Muscle of leg (tissue), 11 donors: Measurements from ENCODE around the gene TMEM132D. TPM values are rescaled to one million over a fixed set of nuclear protein-coding genes. Genes with fewer than 3 reads are reported as not detected.

ENCODE experiments used
- DNase-seq: peaks from one replicate; pipeline ENCODE4 v3.0.0; 2013
- H3K27ac ChIP-seq: one replicate; pipeline ENCODE4 v1.5.1; 2013; ENCODE audit warnings: mild to moderate bottlenecking, low read length, control low read depth
- H3K27me3 ChIP-seq: one replicate; pipeline ENCODE4 v1.6.1; 2013; ENCODE audit warnings: low read length; ENCODE audit not compliant: control insufficient read depth, insufficient read depth
- H3K36me3 ChIP-seq: one replicate; pipeline ENCODE4 v1.6.1; 2013; ENCODE audit warnings: low read length; ENCODE audit not compliant: control insufficient read depth, insufficient read depth
- H3K4me1 ChIP-seq: one replicate; pipeline ENCODE4 v1.6.1; 2013; ENCODE audit warnings: low read length; ENCODE audit not compliant: control insufficient read depth, insufficient read depth
- H3K4me3 ChIP-seq: one replicate; pipeline ENCODE4 v1.5.1; 2013; ENCODE audit warnings: low read length, control low read depth
- H3K9me3 ChIP-seq: replicated peaks from 2 replicates; pipeline ENCODE4 v1.6.1; 2013; ENCODE audit warnings: low read depth, low read length; ENCODE audit not compliant: control insufficient read depth
- WGBS: methylation state at CpG from one replicate; pipeline ENCODE4 v1.1.5; 2013; ENCODE audit warnings: missing lambda C conversion rate; ENCODE audit not compliant: insufficient coverage; 5-methylcytosine and 5-hydroxymethylcytosine counted together
- polyA plus RNA-seq, 8 donors: library from polyadenylated mRNA; unstranded; fragments of 120-200 nt; gene quantifications; one replicate each; pipeline versions ENCODE4 v1.2.1 to v1.2.3, GENCODE V29; 2013; ENCODE audit warnings: inconsistent platforms in 1 of 8, low replicate concordance in 1 of 8; ENCODE audit not compliant: insufficient read length in 8 of 8, insufficient read depth in 1 of 8
- total RNA-seq: library from RNA; stranded (reverse); fragments of 120-200 nt; gene quantifications from one replicate; pipeline ENCODE4 v1.2.4, GENCODE V29; 2013

The TMEM132D gene
- total and polyA plus RNA-seq, 9 donors: 0.44 to 2.0 (median 0.85) TPM

DNA sequence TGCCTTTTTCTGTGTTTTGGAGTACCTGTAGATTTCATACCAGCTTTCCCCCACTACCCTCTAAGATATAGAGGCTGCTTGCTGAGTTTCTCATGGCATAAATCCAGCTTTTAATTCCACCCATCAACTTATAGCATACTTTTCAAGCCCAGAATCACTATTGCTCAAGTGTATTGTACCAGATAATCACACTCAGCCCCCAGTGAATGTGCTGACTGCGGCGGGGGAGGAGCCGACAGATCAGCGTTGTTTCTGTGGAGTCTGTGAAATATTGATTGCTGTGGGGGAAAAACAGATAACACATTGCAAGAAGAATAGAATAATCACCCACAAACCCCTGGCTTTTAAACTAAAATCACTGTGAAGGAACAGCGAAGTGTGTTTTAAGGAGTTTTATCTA, 296.1 kb downstream of the TMEM132D start:
- H3K27ac ChIP-seq: no peak overlapping the region
- DNase-seq: no peak
- H3K4me1 ChIP-seq: peaks cover 11% of the 10 kb centered on the region
- no peaks in the 10 kb centered on the region for H3K36me3 ChIP-seq
- no CpG with 5 or more reads among the region's 5 CpGs for WGBS
- peaks cover 2% of the 10 kb centered on the region for H3K9me3 ChIP-seq
- no peaks in the 10 kb centered on the region for H3K27me3 ChIP-seq
- H3K4me3 ChIP-seq: no peak overlapping the region

- peaks cover 2% of the 10 kb centered on the region for H3K9me3 ChIP-seq
- H3K27me3 ChIP-seq: no peaks in the 10 kb centered on the region
- WGBS: 33% methylated on average over 6 of the region's 7 CpGs
- peak; percentile 25 for DNase-seq
- H3K36me3 ChIP-seq: no peaks in the 10 kb centered on the region
- H3K27ac ChIP-seq: no peak overlapping the region
- peaks cover 11% of the 10 kb centered on the region for H3K4me1 ChIP-seq
- no peak overlapping the region for H3K4me3 ChIP-seq
Observed at GRCh38 chr12:129607301-129607700, 296.5 kb downstream of the TMEM132D start.

GRCh38 chr12:129606239-129606638, 297.6 kb downstream of the TMEM132D start:
- 87% methylated on average over 6 of the region's 7 CpGs for WGBS
- no peak for DNase-seq
- Histone ChIP-seq H3K27me3 (no peaks in the 10 kb centered on the region), H3K27ac (no peak overlapping the region), H3K4me1 (peaks cover 11% of the 10 kb centered on the region), H3K36me3 (no peaks in the 10 kb centered on the region), H3K9me3 (peaks cover 2% of the 10 kb centered on the region), H3K4me3 (no peak overlapping the region)

GRCh38 chr12:129605666-129606065, 298.2 kb downstream of the TMEM132D start:
- Histone ChIP-seq H3K27me3 (no peaks in the 10 kb centered on the region), H3K4me1 (peaks cover 11% of the 10 kb centered on the region), H3K36me3 (no peaks in the 10 kb centered on the region), H3K27ac (no peak overlapping the region), H3K9me3 (peaks cover 2% of the 10 kb centered on the region), H3K4me3 (no peak overlapping the region)
- peak; percentile 14 for DNase-seq
- WGBS: 25% methylated on average over 1 of the region's 2 CpGs

DNA sequence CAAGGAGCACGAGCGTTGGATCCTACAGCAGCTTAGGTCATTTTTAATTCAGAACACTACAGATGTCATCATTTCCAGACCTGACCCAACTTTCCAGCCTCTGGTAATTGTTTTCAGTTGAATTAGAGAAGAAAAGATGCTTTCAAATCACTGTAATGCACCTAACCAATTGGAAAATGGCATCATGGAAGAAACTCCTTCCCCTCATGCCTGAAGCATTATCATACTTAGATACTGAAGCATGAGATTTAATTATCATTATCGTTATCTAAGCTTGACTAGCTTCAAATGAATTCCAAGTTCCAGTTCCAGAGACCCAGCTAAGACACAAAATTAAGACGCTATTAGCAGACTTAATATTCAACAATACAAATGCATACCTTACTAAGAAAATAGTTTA, 299.3 kb downstream of the TMEM132D start:
- DNase-seq: no peak
- no peaks in the 10 kb centered on the region for H3K27me3 ChIP-seq
- peaks cover 11% of the 10 kb centered on the region for H3K4me1 ChIP-seq
- H3K27ac ChIP-seq: no peak overlapping the region
- H3K4me3 ChIP-seq: no peak overlapping the region
- H3K36me3 ChIP-seq: no peaks in the 10 kb centered on the region
- no CpG with 5 or more reads among the region's 4 CpGs for WGBS
- H3K9me3 ChIP-seq: peaks cover 2% of the 10 kb centered on the region

- Histone ChIP-seq H3K27ac (no peak overlapping the region), H3K4me1 (no peaks in the 10 kb centered on the region), H3K36me3 (no peaks in the 10 kb centered on the region), H3K9me3 (peaks cover 2% of the 10 kb centered on the region), H3K4me3 (no peak overlapping the region), H3K27me3 (no peaks in the 10 kb centered on the region)
- no peak for DNase-seq
- no CpG with 5 or more reads among the region's 1 CpG for WGBS
Observed at GRCh38 chr12:129599406-129599805, 304.4 kb downstream of the TMEM132D start.

DNA sequence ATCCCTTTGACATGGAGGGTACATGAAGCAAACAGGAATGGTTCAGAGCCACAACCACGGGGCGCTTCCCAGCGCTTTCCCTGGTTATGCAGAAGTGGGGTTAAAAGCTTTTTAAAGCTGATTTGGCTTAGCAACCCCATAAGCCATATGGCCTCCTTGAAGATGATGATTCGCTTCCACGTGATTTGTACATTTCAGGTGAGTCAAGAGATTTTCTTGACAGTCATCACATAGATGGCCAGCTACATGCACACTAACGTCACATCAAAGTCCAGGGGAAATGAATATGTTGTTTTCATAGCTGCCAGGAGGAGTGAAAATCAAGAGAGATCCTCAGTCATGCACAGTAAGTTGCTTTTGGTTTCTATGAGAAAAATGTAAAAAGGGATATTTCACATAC, 309.7 kb downstream of the TMEM132D start:
- H3K9me3 ChIP-seq: no peaks in the 10 kb centered on the region
- no peaks in the 10 kb centered on the region for H3K27me3 ChIP-seq
- H3K36me3 ChIP-seq: no peaks in the 10 kb centered on the region
- no peak overlapping the region for H3K27ac ChIP-seq
- DNase-seq: no peak
- 93% methylated on average over 3 of the region's 6 CpGs for WGBS
- H3K4me1 ChIP-seq: no peaks in the 10 kb centered on the region
- no peak overlapping the region for H3K4me3 ChIP-seq

DNA sequence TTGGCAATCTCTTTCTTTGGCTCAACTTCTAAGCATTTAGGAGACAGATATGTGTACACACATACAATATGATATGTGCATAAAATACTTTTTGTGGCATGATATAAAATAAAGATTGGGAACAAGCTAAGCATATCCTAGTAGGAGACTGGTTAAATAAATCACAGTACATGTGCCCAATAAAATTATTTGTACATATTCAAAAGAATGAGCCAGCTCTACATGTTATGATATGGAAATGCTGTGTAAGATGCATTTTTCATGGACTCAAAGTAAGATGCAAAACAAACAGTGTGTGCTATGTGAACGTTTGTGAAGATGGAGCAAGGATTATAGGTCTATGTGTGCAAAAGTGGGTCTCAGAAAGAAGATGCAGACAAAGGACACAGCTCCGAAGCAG, 311.4 kb downstream of the TMEM132D start:
- H3K4me1 ChIP-seq: no peaks in the 10 kb centered on the region
- DNase-seq: no peak
- 30% methylated on average over 1 of the region's 2 CpGs for WGBS
- H3K4me3 ChIP-seq: no peak overlapping the region
- H3K27me3 ChIP-seq: no peaks in the 10 kb centered on the region
- H3K9me3 ChIP-seq: no peaks in the 10 kb centered on the region
- H3K27ac ChIP-seq: no peak overlapping the region
- no peaks in the 10 kb centered on the region for H3K36me3 ChIP-seq

DNA sequence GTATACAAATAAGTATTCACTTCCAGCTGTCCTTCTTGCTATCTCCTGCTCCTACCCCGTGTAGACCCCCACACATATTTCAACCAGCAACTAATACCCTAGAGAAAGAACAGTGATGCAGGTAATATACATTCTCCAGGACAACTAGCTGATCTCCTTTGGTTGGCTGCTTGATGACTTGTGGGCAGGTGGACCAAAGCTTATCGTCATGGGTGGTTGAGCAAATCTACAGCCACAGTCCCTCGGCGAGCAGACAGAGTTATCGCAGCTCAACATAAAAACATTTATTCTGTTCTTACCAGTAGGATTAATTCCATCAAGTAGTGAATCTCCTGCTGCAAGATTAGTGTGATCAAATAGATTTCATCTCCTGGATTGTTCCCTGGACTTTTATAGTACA, 314.3 kb downstream of the TMEM132D start:
- WGBS: 83% methylated on average over 1 of the region's 5 CpGs
- Histone ChIP-seq H3K4me3 (no peak overlapping the region), H3K27me3 (no peaks in the 10 kb centered on the region), H3K4me1 (no peaks in the 10 kb centered on the region), H3K27ac (no peak overlapping the region), H3K9me3 (no peaks in the 10 kb centered on the region), H3K36me3 (no peaks in the 10 kb centered on the region)
- no peak for DNase-seq

GRCh38 chr12:129588142-129588541, 315.7 kb downstream of the TMEM132D start:
- H3K9me3 ChIP-seq: no peaks in the 10 kb centered on the region
- DNase-seq: no peak
- no peaks in the 10 kb centered on the region for H3K27me3 ChIP-seq
- no peak overlapping the region for H3K27ac ChIP-seq
- no peaks in the 10 kb centered on the region for H3K4me1 ChIP-seq
- no peak overlapping the region for H3K4me3 ChIP-seq
- H3K36me3 ChIP-seq: no peaks in the 10 kb centered on the region
- WGBS: 71% methylated on average over 1 of the region's 4 CpGs

DNA sequence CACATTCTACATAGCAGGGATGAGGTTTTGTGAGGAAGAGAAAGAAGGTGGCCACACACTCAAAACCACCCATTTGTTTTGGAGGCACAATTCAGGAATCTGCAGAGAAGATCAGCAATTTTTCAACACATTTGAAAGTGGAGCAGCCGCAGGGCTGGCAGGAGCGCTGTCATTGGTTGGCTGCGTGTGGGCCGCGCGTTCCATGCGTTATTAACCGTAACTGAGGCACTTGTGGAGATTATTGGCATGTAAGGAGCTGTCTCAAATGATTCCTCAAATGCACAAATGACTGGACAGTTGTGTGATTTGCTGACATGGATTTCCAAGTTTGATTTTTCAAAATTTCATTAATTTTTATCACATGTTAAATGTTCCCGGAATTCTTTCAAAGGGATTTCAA, 318.5 kb downstream of the TMEM132D start:
- Histone ChIP-seq H3K27me3 (no peaks in the 10 kb centered on the region), H3K9me3 (no peaks in the 10 kb centered on the region), H3K27ac (no peak overlapping the region), H3K4me1 (no peaks in the 10 kb centered on the region), H3K4me3 (no peak overlapping the region), H3K36me3 (no peaks in the 10 kb centered on the region)
- 76% methylated on average over 8 of the region's 9 CpGs for WGBS
- no peak for DNase-seq
